BLaER1 (cell line): ENCODE data around the gene RHO.

Experiments
- H3K27ac ChIP-seq: shearing (Covaris generic); formaldehyde crosslinking; 2 replicates; pipeline ENCODE4 v1.8.1; 2022
- H3K27me3 ChIP-seq: shearing (Covaris generic); formaldehyde crosslinking; 2 replicates; pipeline ENCODE4 v1.8.1; 2022
- H3K36me3 ChIP-seq: shearing (Covaris generic); formaldehyde crosslinking; 2 replicates; pipeline ENCODE4 v1.8.1; 2022
- H3K4me1 ChIP-seq: shearing (Covaris generic); formaldehyde crosslinking; 2 replicates; pipeline ENCODE4 v1.8.1; 2022
- H3K4me2 ChIP-seq: shearing (Covaris generic); formaldehyde crosslinking; 2 replicates; pipeline ENCODE4 v1.8.1; 2022
- H3K4me3 ChIP-seq: shearing (Covaris generic); formaldehyde crosslinking; 2 replicates; pipeline ENCODE4 v1.8.1; 2022
- H3K9ac ChIP-seq: shearing (Covaris generic); formaldehyde crosslinking; 2 replicates; pipeline ENCODE4 v1.8.1; 2022
- H3K9me3 ChIP-seq: shearing (Covaris generic); formaldehyde crosslinking; 2 replicates; pipeline ENCODE4 v1.8.1; 2022
- H4K20me1 ChIP-seq: shearing (Covaris generic); formaldehyde crosslinking; 2 replicates; pipeline ENCODE4 v1.8.1; 2022
- Cebpa-rat ChIP-seq: shearing (Covaris generic); IDR thresholded peaks from 2 replicates; pipeline ENCODE4 v1.8.1; 2022

RHO gene

GRCh38 chr3:129553171-129553570 lies 24.7 kb downstream of the RHO start:
- Histone ChIP-seq H3K9ac (peak overlapping the region; percentile 36; the same call in 1 of the 2 replicates), H3K36me3 (peaks cover 25% of the 10 kb centered on the region), H3K27me3 (no peaks in the 10 kb centered on the region), H3K9me3 (no peaks in the 10 kb centered on the region), H4K20me1 (no peaks in the 10 kb centered on the region), H3K27ac (peak overlapping the region; percentile 93), H3K4me3 (no peak overlapping the region), H3K4me1 (peaks cover 80% of the 10 kb centered on the region), H3K4me2 (peak overlapping the region; percentile 88)
- no peak for TF ChIP-seq Cebpa-rat

GRCh38 chr3:129553719-129554118 lies 25.3 kb downstream of the RHO start:
- H3K27me3 ChIP-seq = no peaks in the 10 kb centered on the region
- peak overlapping the region; percentile 68 for H3K9ac ChIP-seq
- peaks cover 82% of the 10 kb centered on the region for H3K4me1 ChIP-seq
- no peak for TF ChIP-seq Cebpa-rat
- peaks cover 30% of the 10 kb centered on the region for H3K36me3 ChIP-seq
- no peaks in the 10 kb centered on the region for H3K9me3 ChIP-seq
- H4K20me1 ChIP-seq = no peaks in the 10 kb centered on the region
- H3K4me2 ChIP-seq = peak overlapping the region; percentile 88
- H3K4me3 ChIP-seq = no peak overlapping the region
- peak overlapping the region; percentile 93 for H3K27ac ChIP-seq

- Histone ChIP-seq H3K36me3 (peaks cover 38% of the 10 kb centered on the region), H3K4me3 (0 out of 2 replicates have a peak overlapping the region, but pooled peaks have one; percentile 29), H3K9me3 (no peaks in the 10 kb centered on the region), H3K9ac (peak overlapping the region; percentile 68), H3K27ac (peak overlapping the region; percentile 93), H3K4me1 (peaks cover 90% of the 10 kb centered on the region), H3K4me2 (peak overlapping the region; percentile 88), H4K20me1 (no peaks in the 10 kb centered on the region), H3K27me3 (no peaks in the 10 kb centered on the region)
- TF ChIP-seq Cebpa-rat = no peak
These were observed 26.1 kb downstream of the RHO start for GRCh38 chr3:129554356-129555152.

- Histone ChIP-seq H4K20me1 (no peaks in the 10 kb centered on the region), H3K9ac (peak overlapping the region; percentile 68), H3K9me3 (no peaks in the 10 kb centered on the region), H3K4me2 (peak overlapping the region; percentile 88), H3K27ac (peak overlapping the region; percentile 93), H3K4me3 (peak overlapping the region; percentile 29; the same call in 1 of the 2 replicates), H3K4me1 (peaks cover 94% of the 10 kb centered on the region), H3K36me3 (peaks cover 44% of the 10 kb centered on the region), H3K27me3 (no peaks in the 10 kb centered on the region)
- TF ChIP-seq Cebpa-rat = no peak
These were observed 26.7 kb downstream of the RHO start for GRCh38 chr3:129555153-129555550.

- peak overlapping the region; percentile 88 for H3K4me2 ChIP-seq
- H3K4me3 ChIP-seq = peak overlapping the region; percentile 29; the same call in 1 of the 2 replicates
- no peaks in the 10 kb centered on the region for H3K27me3 ChIP-seq
- no peak for TF ChIP-seq Cebpa-rat
- H3K36me3 ChIP-seq = peaks cover 45% of the 10 kb centered on the region
- H3K4me1 ChIP-seq = peaks cover 94% of the 10 kb centered on the region
- peak overlapping the region; percentile 68 for H3K9ac ChIP-seq
- peak overlapping the region; percentile 93 for H3K27ac ChIP-seq
- no peaks in the 10 kb centered on the region for H3K9me3 ChIP-seq
- H4K20me1 ChIP-seq = no peaks in the 10 kb centered on the region
These were observed 27.3 kb downstream of the RHO start for GRCh38 chr3:129555616-129556357.

- H3K27ac ChIP-seq = peak overlapping the region; percentile 93
- no peak overlapping the region; the same call in 1 of the 2 replicates for H3K4me3 ChIP-seq
- no peaks in the 10 kb centered on the region for H3K9me3 ChIP-seq
- peak overlapping the region; percentile 45 for H3K9ac ChIP-seq
- peaks cover 95% of the 10 kb centered on the region for H3K4me1 ChIP-seq
- H3K27me3 ChIP-seq = no peaks in the 10 kb centered on the region
- no peak for TF ChIP-seq Cebpa-rat
- no peaks in the 10 kb centered on the region for H4K20me1 ChIP-seq
- peak overlapping the region; percentile 88 for H3K4me2 ChIP-seq
- peaks cover 45% of the 10 kb centered on the region for H3K36me3 ChIP-seq
These were observed 27.9 kb downstream of the RHO start for GRCh38 chr3:129556358-129556695.

GRCh38 chr3:129556890-129557547 lies 28.6 kb downstream of the RHO start:
- Histone ChIP-seq H3K27me3 (no peaks in the 10 kb centered on the region), H3K4me1 (peaks cover 100% of the 10 kb centered on the region), H3K4me3 (no peak overlapping the region), H3K27ac (peak overlapping the region; percentile 93), H3K4me2 (peak overlapping the region; percentile 88), H4K20me1 (no peaks in the 10 kb centered on the region), H3K36me3 (peaks cover 48% of the 10 kb centered on the region), H3K9me3 (no peaks in the 10 kb centered on the region), H3K9ac (peak overlapping the region; percentile 45; the same call in 1 of the 2 replicates)
- TF ChIP-seq Cebpa-rat = no peak

GRCh38 chr3:129557548-129557894 lies 29.1 kb downstream of the RHO start:
- H3K9ac ChIP-seq = peak overlapping the region; percentile 79
- peaks cover 53% of the 10 kb centered on the region for H3K36me3 ChIP-seq
- no peaks in the 10 kb centered on the region for H4K20me1 ChIP-seq
- no peaks in the 10 kb centered on the region for H3K9me3 ChIP-seq
- H3K27me3 ChIP-seq = no peaks in the 10 kb centered on the region
- H3K4me3 ChIP-seq = no peak overlapping the region
- no peak for TF ChIP-seq Cebpa-rat
- H3K4me1 ChIP-seq = peaks cover 100% of the 10 kb centered on the region
- peak overlapping the region; percentile 93 for H3K27ac ChIP-seq
- H3K4me2 ChIP-seq = peak overlapping the region; percentile 88

- peaks cover 98% of the 10 kb centered on the region for H3K4me1 ChIP-seq
- H3K27me3 ChIP-seq = no peaks in the 10 kb centered on the region
- peak overlapping the region; percentile 88 for H3K4me2 ChIP-seq
- TF ChIP-seq Cebpa-rat = no peak
- H3K9me3 ChIP-seq = no peaks in the 10 kb centered on the region
- peak overlapping the region; percentile 93 for H3K27ac ChIP-seq
- peaks cover 60% of the 10 kb centered on the region for H3K36me3 ChIP-seq
- H3K9ac ChIP-seq = peak overlapping the region; percentile 79
- peak overlapping the region; percentile 59 for H3K4me3 ChIP-seq
- no peaks in the 10 kb centered on the region for H4K20me1 ChIP-seq
These were observed 29.8 kb downstream of the RHO start for GRCh38 chr3:129558081-129558771.
